Body of pancreas (tissue), 4 donors: ENCODE results near the gene MPP7.

Experiments
- POLR2A ChIP-seq, 3 donors: fragments of 450-650 bp; IDR thresholded peaks; one replicate each; pipeline ENCODE4 v1.6.1; 2016; ENCODE audit warnings: antibody characterized with exemption in 3 of 3, mild to moderate bottlenecking in 2 of 3
- TF ChIP-seq, protein P1 (sequence below), 7 experiments: fragments of 450-650 bp in 4 of 7; fragments of 200-600 bp in 3 of 7; sonication (generic) in 3 of 7; IDR thresholded peaks; one replicate each; pipeline ENCODE4 v1.5.1; 2016 to 2019; ENCODE audit warnings: antibody characterized with exemption in 7 of 7

DNA sequence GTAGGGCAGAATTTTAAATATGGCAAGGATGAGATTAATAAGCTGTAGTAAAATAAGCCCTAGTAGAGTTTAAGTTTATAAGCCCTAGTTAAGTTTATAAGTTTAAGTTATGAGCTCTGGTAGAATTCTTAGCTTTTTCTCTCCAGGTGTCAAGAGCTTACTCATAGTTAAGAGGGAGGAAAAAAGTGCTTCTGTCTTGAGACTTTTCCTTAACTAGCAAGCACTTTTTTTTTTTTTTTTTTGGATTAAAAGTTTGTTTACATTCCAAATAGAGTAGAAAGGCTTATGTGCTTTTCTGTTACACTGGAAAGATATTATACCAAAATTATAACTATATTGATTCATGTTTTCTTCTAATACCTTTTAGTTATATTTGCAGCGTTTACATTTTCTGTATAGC is 25.5 kb upstream of the MPP7 start:
- TF ChIP-seq, protein P1, sequence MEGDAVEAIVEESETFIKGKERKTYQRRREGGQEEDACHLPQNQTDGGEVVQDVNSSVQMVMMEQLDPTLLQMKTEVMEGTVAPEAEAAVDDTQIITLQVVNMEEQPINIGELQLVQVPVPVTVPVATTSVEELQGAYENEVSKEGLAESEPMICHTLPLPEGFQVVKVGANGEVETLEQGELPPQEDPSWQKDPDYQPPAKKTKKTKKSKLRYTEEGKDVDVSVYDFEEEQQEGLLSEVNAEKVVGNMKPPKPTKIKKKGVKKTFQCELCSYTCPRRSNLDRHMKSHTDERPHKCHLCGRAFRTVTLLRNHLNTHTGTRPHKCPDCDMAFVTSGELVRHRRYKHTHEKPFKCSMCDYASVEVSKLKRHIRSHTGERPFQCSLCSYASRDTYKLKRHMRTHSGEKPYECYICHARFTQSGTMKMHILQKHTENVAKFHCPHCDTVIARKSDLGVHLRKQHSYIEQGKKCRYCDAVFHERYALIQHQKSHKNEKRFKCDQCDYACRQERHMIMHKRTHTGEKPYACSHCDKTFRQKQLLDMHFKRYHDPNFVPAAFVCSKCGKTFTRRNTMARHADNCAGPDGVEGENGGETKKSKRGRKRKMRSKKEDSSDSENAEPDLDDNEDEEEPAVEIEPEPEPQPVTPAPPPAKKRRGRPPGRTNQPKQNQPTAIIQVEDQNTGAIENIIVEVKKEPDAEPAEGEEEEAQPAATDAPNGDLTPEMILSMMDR (IDR thresholded peaks at IDR 0.05), result no peak
- no peak for TF ChIP-seq POLR2A (IDR thresholded peaks at IDR 0.05)
